DOHH2 (cell line): ENCODE data around the gene EPYC.

Source experiments
- H3F3A ChIP-seq: fragments of 200-600 bp; sonication (generic), shearing (Covaris generic); 2 replicates; pipeline ENCODE4 v1.6.0; 2016; ENCODE audit warnings: antibody characterized with exemption, mild to moderate bottlenecking; ENCODE audit not compliant: control insufficient read depth, insufficient read depth
- H3K27ac ChIP-seq: fragments of 200-600 bp; sonication (generic); 2 replicates; pipeline ENCODE4 v1.5.1; 2014; ENCODE audit warnings: low read depth, mild to moderate bottlenecking, low read length, moderate library complexity
- H3K27me3 ChIP-seq: fragments of 200-600 bp; sonication (generic); 2 replicates; pipeline ENCODE4 v1.6.1; 2014; ENCODE audit warnings: mild to moderate bottlenecking, low read length, mixed read lengths; ENCODE audit not compliant: control insufficient read depth
- H3K36me3 ChIP-seq: fragments of 200-600 bp; sonication (generic); 2 replicates; pipeline ENCODE4 v1.6.1; 2014; ENCODE audit warnings: mild to moderate bottlenecking, low read length, moderate library complexity, mixed read lengths; ENCODE audit not compliant: control insufficient read depth
- H3K4me1 ChIP-seq: fragments of 200-600 bp; sonication (generic); 2 replicates; pipeline ENCODE4 v1.6.1; 2014; ENCODE audit warnings: mild to moderate bottlenecking, low read length, mixed read lengths; ENCODE audit not compliant: control insufficient read depth
- H3K4me2 ChIP-seq: fragments of 200-600 bp; sonication (generic); 2 replicates; pipeline ENCODE4 v1.6.0; 2014; ENCODE audit warnings: mild to moderate bottlenecking, low read length, moderate library complexity
- H3K4me3 ChIP-seq: fragments of 200-600 bp; sonication (generic); 2 replicates; pipeline ENCODE4 v1.5.1; 2014; ENCODE audit warnings: mild to moderate bottlenecking, low read length, mixed read lengths
- H3K79me2 ChIP-seq: fragments of 200-600 bp; sonication (generic); 2 replicates; pipeline ENCODE4 v1.6.1; 2014; ENCODE audit warnings: mild to moderate bottlenecking, low read length, mixed read lengths; ENCODE audit not compliant: control insufficient read depth
- H3K9me2 ChIP-seq: fragments of 200-600 bp; sonication (generic); replicated peaks from 2 replicates; pipeline ENCODE4 v1.6.1; 2014; ENCODE audit warnings: mild to moderate bottlenecking, low read length, mixed read lengths; ENCODE audit not compliant: control insufficient read depth
- H3K9me3 ChIP-seq: fragments of 200-600 bp; sonication (generic); 2 replicates; pipeline ENCODE4 v1.6.1; 2014; ENCODE audit warnings: antibody characterized with exemption, low read length, mixed read lengths; ENCODE audit not compliant: control insufficient read depth, insufficient read depth
- H4K20me1 ChIP-seq: fragments of 200-600 bp; sonication (generic); 2 replicates; pipeline ENCODE4 v1.6.0; 2014; ENCODE audit warnings: low read depth, mild to moderate bottlenecking, antibody characterized with exemption, low read length, moderate library complexity; ENCODE audit not compliant: control insufficient read depth, insufficient read depth
- CTCF ChIP-seq: fragments of 200-600 bp; sonication (generic); IDR thresholded peaks from one replicate; pipeline ENCODE4 v1.5.1; 2014; ENCODE audit warnings: antibody characterized with exemption, mild to moderate bottlenecking, low read depth, low read length; ENCODE audit not compliant: poor library complexity, severe bottlenecking
- EZH2phosphoT487 ChIP-seq: fragments of 200-600 bp; sonication (generic); IDR thresholded peaks from 2 replicates; pipeline ENCODE4 v1.6.1; 2017; ENCODE audit warnings: borderline replicate concordance, mild to moderate bottlenecking, antibody characterized with exemption, low read length, moderate library complexity, mixed read lengths

The EPYC gene

GRCh38 chr12:90984114-90984513 is 20.7 kb downstream of the EPYC start:
- Histone ChIP-seq H3K36me3 (no peaks in the 10 kb centered on the region), H3K4me2 (no peak overlapping the region), H3K4me3 (no peak overlapping the region), H3K9me2 (no peaks in the 10 kb centered on the region), H3K27ac (no peak overlapping the region), H3F3A (no peaks in the 10 kb centered on the region), H3K79me2 (no peaks in the 10 kb centered on the region), H3K27me3 (no peaks in the 10 kb centered on the region), H4K20me1 (no peaks in the 10 kb centered on the region), H3K4me1 (no peaks in the 10 kb centered on the region), H3K9me3 (no peaks in the 10 kb centered on the region; the same call in 1 of the 2 replicates)
- TF ChIP-seq CTCF (no peak), EZH2phosphoT487 (no peak)

- no peak for TF ChIP-seq EZH2phosphoT487
- no peak for TF ChIP-seq CTCF
- Histone ChIP-seq H3K27ac (no peak overlapping the region), H3K4me2 (no peak overlapping the region), H3K9me2 (no peaks in the 10 kb centered on the region), H3F3A (no peaks in the 10 kb centered on the region), H3K79me2 (no peaks in the 10 kb centered on the region), H4K20me1 (no peaks in the 10 kb centered on the region), H3K4me3 (no peak overlapping the region), H3K27me3 (no peaks in the 10 kb centered on the region), H3K36me3 (no peaks in the 10 kb centered on the region), H3K4me1 (no peaks in the 10 kb centered on the region), H3K9me3 (no peaks in the 10 kb centered on the region; the same call in 1 of the 2 replicates)
Measured at GRCh38 chr12:90982170-90982569, 22.6 kb downstream of the EPYC start.

DNA sequence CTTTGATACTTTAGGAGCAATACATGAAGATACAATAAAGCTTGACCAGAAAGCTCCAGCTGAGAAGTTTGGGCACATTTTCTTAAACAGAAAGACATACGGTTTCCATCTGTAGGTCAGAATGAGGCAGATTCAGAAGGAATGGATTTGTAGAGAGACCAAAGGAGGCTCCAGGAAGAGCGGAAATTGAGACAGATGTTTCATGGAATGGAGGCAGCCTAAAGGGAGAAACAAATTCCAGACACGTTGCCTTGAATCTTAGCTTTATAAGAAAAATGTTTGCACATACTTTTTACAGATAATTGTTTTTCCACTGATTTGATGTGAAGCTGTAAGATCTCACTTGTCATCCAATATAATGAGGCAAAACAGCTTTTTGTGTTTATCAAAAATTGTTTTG is 24.8 kb downstream of the EPYC start:
- no peaks in the 10 kb centered on the region for H3K79me2 ChIP-seq
- no peaks in the 10 kb centered on the region for H3K36me3 ChIP-seq
- H3K27ac ChIP-seq, result no peak overlapping the region
- no peak for TF ChIP-seq EZH2phosphoT487
- no peak for TF ChIP-seq CTCF
- no peaks in the 10 kb centered on the region for H3K9me3 ChIP-seq
- no peaks in the 10 kb centered on the region for H3K27me3 ChIP-seq
- no peak overlapping the region for H3K4me3 ChIP-seq
- no peaks in the 10 kb centered on the region for H3K9me2 ChIP-seq
- no peaks in the 10 kb centered on the region for H3K4me1 ChIP-seq
- no peaks in the 10 kb centered on the region for H3F3A ChIP-seq
- H4K20me1 ChIP-seq, result no peaks in the 10 kb centered on the region
- H3K4me2 ChIP-seq, result no peak overlapping the region

DNA sequence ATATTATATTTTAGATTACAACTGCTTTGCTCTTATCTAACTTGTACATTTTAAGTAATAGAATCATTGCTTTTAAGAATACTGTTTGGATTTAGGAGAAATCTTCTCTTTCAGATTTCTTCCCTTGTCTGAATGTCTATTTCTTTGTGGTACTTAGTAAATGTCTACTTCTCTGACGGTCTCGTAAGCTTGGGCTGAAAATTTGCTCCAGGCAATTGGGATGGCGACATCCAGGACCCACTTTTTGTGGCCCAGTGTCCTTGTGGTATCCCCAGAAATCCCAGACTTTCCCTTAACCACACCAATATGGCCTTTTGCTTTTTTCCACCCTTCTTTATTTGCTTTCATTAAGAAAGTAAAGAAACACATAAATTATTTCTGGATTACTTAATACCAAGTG is 25.8 kb downstream of the EPYC start:
- H3K4me3 ChIP-seq, result no peak overlapping the region
- no peak overlapping the region for H3K27ac ChIP-seq
- H4K20me1 ChIP-seq, result no peaks in the 10 kb centered on the region
- H3K9me3 ChIP-seq, result no peaks in the 10 kb centered on the region
- H3K4me1 ChIP-seq, result no peaks in the 10 kb centered on the region
- H3K27me3 ChIP-seq, result 0 out of 2 replicates have a peak, but pooled peaks cover 5% of the 10 kb centered on the region
- no peak for TF ChIP-seq EZH2phosphoT487
- TF ChIP-seq CTCF, result no peak
- H3K36me3 ChIP-seq, result no peaks in the 10 kb centered on the region
- no peaks in the 10 kb centered on the region for H3K79me2 ChIP-seq
- H3F3A ChIP-seq, result no peaks in the 10 kb centered on the region
- no peaks in the 10 kb centered on the region for H3K9me2 ChIP-seq
- no peak overlapping the region for H3K4me2 ChIP-seq
